HG02678 (cell line): ENCODE results near the gene SLC35G6.
"Not testable (repeated sequence)": the region's sequence is repeated elsewhere in the genome, so short reads cannot be mapped to it uniquely, and the experiment has no call there.

Source experiments
- ATAC-seq: cut with Tn5 transposase; IDR thresholded peaks from one replicate; pipeline ENCODE4 v1.9.1; 2021; ENCODE audit warnings: mild to moderate bottlenecking, moderate library complexity; ENCODE audit not compliant: unreplicated experiment

SLC35G6 gene

GRCh38 chr17:7481275-7481674, at the start of gene SLC35G6:
SLC35G6 (plus strand) TSS chr17:7481446; CDS start chr17:7481517, 71 bp downstream.
- not testable (repeated sequence) for ATAC-seq

GRCh38 chr17:7432296-7432695, 49.0 kb upstream of the SLC35G6 start:
- ATAC-seq = no peak

- ATAC-seq = no peak
These were observed 45.3 kb upstream of the SLC35G6 start for GRCh38 chr17:7435676-7436555.

GRCh38 chr17:7436556-7437368, 44.5 kb upstream of the SLC35G6 start:
- ATAC-seq = no peak

- ATAC-seq = no peak
These were observed 43.8 kb upstream of the SLC35G6 start for GRCh38 chr17:7437369-7437863.

- ATAC-seq = no peak
These were observed 43.2 kb upstream of the SLC35G6 start for GRCh38 chr17:7437950-7438614.

- no peak for ATAC-seq
These were observed 42.4 kb upstream of the SLC35G6 start for GRCh38 chr17:7438656-7439460.

- ATAC-seq = no peak
These were observed 41.7 kb upstream of the SLC35G6 start, which contains the start of gene FGF11 for GRCh38 chr17:7439462-7440112. FGF11 (plus strand) TSS chr17:7439512; CDS start chr17:7439621, 109 bp downstream.

GRCh38 chr17:7440113-7440833, 41.0 kb upstream of the SLC35G6 start:
- no peak for ATAC-seq

GRCh38 chr17:7440834-7441195, 40.4 kb upstream of the SLC35G6 start:
- no peak for ATAC-seq

- ATAC-seq = no peak
These were observed 40.0 kb upstream of the SLC35G6 start for GRCh38 chr17:7441266-7441665.

- ATAC-seq = no peak
These were observed 39.1 kb upstream of the SLC35G6 start for GRCh38 chr17:7442142-7442541.

- no peak for ATAC-seq
These were observed 37.5 kb upstream of the SLC35G6 start for GRCh38 chr17:7443499-7444485.

GRCh38 chr17:7444682-7445618, 36.3 kb upstream of the SLC35G6 start, which contains the start of gene CHRNB1:
CHRNB1 (plus strand) TSS chr17:7445061; CDS start chr17:7445128, 67 bp downstream.
- ATAC-seq = peak; percentile 62

- ATAC-seq = peak; percentile 23
These were observed 35.7 kb upstream of the SLC35G6 start for GRCh38 chr17:7445619-7445968.

- no peak for ATAC-seq
These were observed 32.8 kb upstream of the SLC35G6 start for GRCh38 chr17:7448461-7448860.
